Hematopoietic multipotent progenitor cell (in vitro differentiated cells): ENCODE results near the gene OR5C1. TPM values are rescaled to one million over a fixed set of nuclear protein-coding genes. Genes with fewer than 3 reads are reported as not detected.
"Not testable (repeated sequence)": the region's sequence is repeated elsewhere in the genome, so short reads cannot be mapped to it uniquely, and the experiment has no call there.

Source experiments
- DNase-seq, 3 donors: peaks; one replicate each; pipeline ENCODE4 v3.0.0-alpha.2; 2011 to 2015; ENCODE audit warnings: low read depth in 2 of 3, low spot score in 2 of 3
- total RNA-seq: library from RNA; depleted of rRNA; stranded (reverse); fragments of >200 nt; gene quantifications from one replicate; pipeline ENCODE4 v1.2.3, GENCODE V29; 2012

OR5C1 gene
- total RNA-seq, 1 donor = not detected

- peak; percentile 62 to 92 (median 75) for DNase-seq
Measured at GRCh38 chr9:122810306-122810946, 21.7 kb downstream of the OR5C1 start.

- no peak for DNase-seq
Measured at GRCh38 chr9:122812736-122813135, 24.0 kb downstream of the OR5C1 start.

- peak in 1 of 3 donors; percentile 11 for DNase-seq
Measured at GRCh38 chr9:122814545-122814944, 25.8 kb downstream of the OR5C1 start.

GRCh38 chr9:122815544-122815943 is 26.8 kb downstream of the OR5C1 start:
- peak in 1 of 3 donors; percentile 8 for DNase-seq

GRCh38 chr9:122816163-122816867 is 27.6 kb downstream of the OR5C1 start:
- DNase-seq = peak in 2 of 3 donors; percentile 62 to 82

- no peak for DNase-seq
Measured at GRCh38 chr9:122819326-122819725, 30.6 kb downstream of the OR5C1 start.

GRCh38 chr9:122819791-122820489 is 31.2 kb downstream of the OR5C1 start:
- DNase-seq = no peak

GRCh38 chr9:122820490-122820845 is 31.7 kb downstream of the OR5C1 start:
- DNase-seq = no peak

GRCh38 chr9:122821278-122821943 is 32.7 kb downstream of the OR5C1 start:
- peak in 2 of 3 donors; percentile 81 to 96 for DNase-seq

GRCh38 chr9:122822056-122822455 is 33.3 kb downstream of the OR5C1 start:
- DNase-seq = no peak

GRCh38 chr9:122822938-122823337 is 34.2 kb downstream of the OR5C1 start:
- DNase-seq = no peak

- peak in 2 of 3 donors; percentile 18 to 42 for DNase-seq
Measured at GRCh38 chr9:122827761-122828093, 39.0 kb downstream of the OR5C1 start.

- DNase-seq = not testable (repeated sequence)
Measured at GRCh38 chr9:122828965-122829284, 40.2 kb downstream of the OR5C1 start.

- no peak for DNase-seq
Measured at GRCh38 chr9:122832194-122832593, 43.5 kb downstream of the OR5C1 start.

GRCh38 chr9:122835313-122835731 is 46.6 kb downstream of the OR5C1 start:
- DNase-seq = peak in 1 of 3 donors; percentile 29

GRCh38 chr9:122837266-122837850 is 48.6 kb downstream of the OR5C1 start:
- DNase-seq = no peak

- not testable (repeated sequence) for DNase-seq
Measured at GRCh38 chr9:122838441-122838840, 49.7 kb downstream of the OR5C1 start.
